BE2C (cell line): ENCODE data around the gene ENTR1.

Source experiments
- DNase-seq: peaks from one replicate; pipeline ENCODE4 v3.0.0-alpha.2; 2020
- H3K27me3 ChIP-seq: fragments of 250-450 bp; sonication (Bioruptor Pico); 2 replicates; pipeline ENCODE4 v1.5.1; 2020; ENCODE audit warnings: mild to moderate bottlenecking
- H3K36me3 ChIP-seq: fragments of 250-450 bp; sonication (Bioruptor Pico); 2 replicates; pipeline ENCODE4 v1.5.1; 2020; ENCODE audit warnings: mild to moderate bottlenecking
- H3K4me1 ChIP-seq: fragments of 250-450 bp; sonication (Bioruptor Pico); 2 replicates; pipeline ENCODE4 v1.5.1; 2020
- H3K4me3 ChIP-seq: 2 replicates; pipeline ENCODE4 v1.5.1; 2011; ENCODE audit warnings: low read depth, low read length
- H3K9me3 ChIP-seq: fragments of 250-450 bp; sonication (Bioruptor Pico); 2 replicates; pipeline ENCODE4 v1.5.1; 2020
- CTCF ChIP-seq: IDR thresholded peaks from 2 replicates; pipeline ENCODE4 v1.5.1; 2012; ENCODE audit warnings: mild to moderate bottlenecking, low read depth, low read length

Gene ENTR1

GRCh38 chr9:136386018-136386417, 24.4 kb downstream of the ENTR1 start:
- H3K4me3 ChIP-seq, result no peak overlapping the region
- no peak for TF ChIP-seq CTCF
- no peaks in the 10 kb centered on the region for H3K4me1 ChIP-seq
- no peaks in the 10 kb centered on the region for H3K27me3 ChIP-seq
- H3K9me3 ChIP-seq, result no peaks in the 10 kb centered on the region
- H3K36me3 ChIP-seq, result peaks cover 81% of the 10 kb centered on the region
- no peak for DNase-seq

DNA sequence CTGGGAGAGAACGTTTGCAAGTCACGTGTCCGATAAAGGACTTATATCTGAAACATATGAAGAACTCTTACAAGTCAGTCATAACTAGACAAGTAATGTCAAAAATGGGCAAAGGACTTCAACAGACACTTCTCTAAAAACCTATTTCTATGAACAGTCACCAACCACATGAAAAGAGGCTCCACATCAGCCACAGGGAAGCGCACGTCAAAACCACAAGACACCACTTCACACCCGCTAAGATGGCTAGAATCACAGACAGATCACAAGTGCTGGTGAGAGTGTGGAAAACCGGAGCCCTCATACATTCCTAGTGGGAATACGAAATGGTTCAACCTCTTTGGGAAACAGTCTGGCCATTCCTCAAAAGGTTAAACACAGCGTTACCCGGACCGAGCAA, 25.4 kb downstream of the ENTR1 start:
- Histone ChIP-seq H3K4me1 (no peaks in the 10 kb centered on the region), H3K4me3 (no peak overlapping the region), H3K27me3 (no peaks in the 10 kb centered on the region), H3K9me3 (no peaks in the 10 kb centered on the region), H3K36me3 (peaks cover 85% of the 10 kb centered on the region)
- DNase-seq, result no peak
- TF ChIP-seq CTCF, result no peak

GRCh38 chr9:136383436-136383835, 27.0 kb downstream of the ENTR1 start:
- no peak for DNase-seq
- Histone ChIP-seq H3K36me3 (peaks cover 81% of the 10 kb centered on the region), H3K9me3 (no peaks in the 10 kb centered on the region), H3K27me3 (no peaks in the 10 kb centered on the region), H3K4me1 (no peaks in the 10 kb centered on the region), H3K4me3 (no peak overlapping the region)
- TF ChIP-seq CTCF, result no peak

DNA sequence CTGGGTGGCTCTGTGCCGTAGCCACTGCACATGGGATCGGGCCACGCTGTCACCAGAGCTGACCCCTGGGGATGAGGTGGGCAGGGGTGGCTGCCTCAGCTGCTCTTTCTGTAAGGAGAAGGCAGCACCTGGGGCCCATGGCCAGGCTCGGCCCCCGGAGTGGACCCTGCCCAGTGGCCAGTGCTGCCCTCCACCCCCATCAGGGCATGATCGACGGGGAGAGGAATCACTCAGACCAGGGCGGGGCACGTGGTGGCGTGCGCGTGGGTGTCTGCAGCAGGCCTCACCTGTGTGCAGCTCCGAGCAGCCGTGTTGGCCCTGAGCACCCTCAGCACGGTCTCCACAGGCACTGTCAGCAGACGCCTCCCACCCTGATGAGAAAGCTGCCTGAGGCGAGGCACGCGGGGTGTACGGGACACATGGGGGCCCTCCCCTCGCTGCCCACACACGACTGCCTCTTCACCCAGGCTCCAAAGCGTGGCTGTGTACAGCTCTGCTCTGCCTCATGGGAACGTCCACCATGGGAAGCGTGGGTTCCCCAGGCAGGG, 28.4 kb downstream of the ENTR1 start:
- H3K27me3 ChIP-seq, result no peaks in the 10 kb centered on the region
- H3K36me3 ChIP-seq, result peaks cover 69% of the 10 kb centered on the region
- H3K4me3 ChIP-seq, result no peak overlapping the region
- no peaks in the 10 kb centered on the region for H3K9me3 ChIP-seq
- no peak for DNase-seq
- no peak for TF ChIP-seq CTCF
- no peaks in the 10 kb centered on the region for H3K4me1 ChIP-seq

GRCh38 chr9:136381311-136381710, 29.1 kb downstream of the ENTR1 start:
- TF ChIP-seq CTCF, result no peak
- no peaks in the 10 kb centered on the region for H3K27me3 ChIP-seq
- no peaks in the 10 kb centered on the region for H3K9me3 ChIP-seq
- peaks cover 63% of the 10 kb centered on the region for H3K36me3 ChIP-seq
- H3K4me1 ChIP-seq, result no peaks in the 10 kb centered on the region
- DNase-seq, result no peak
- no peak overlapping the region for H3K4me3 ChIP-seq

DNA sequence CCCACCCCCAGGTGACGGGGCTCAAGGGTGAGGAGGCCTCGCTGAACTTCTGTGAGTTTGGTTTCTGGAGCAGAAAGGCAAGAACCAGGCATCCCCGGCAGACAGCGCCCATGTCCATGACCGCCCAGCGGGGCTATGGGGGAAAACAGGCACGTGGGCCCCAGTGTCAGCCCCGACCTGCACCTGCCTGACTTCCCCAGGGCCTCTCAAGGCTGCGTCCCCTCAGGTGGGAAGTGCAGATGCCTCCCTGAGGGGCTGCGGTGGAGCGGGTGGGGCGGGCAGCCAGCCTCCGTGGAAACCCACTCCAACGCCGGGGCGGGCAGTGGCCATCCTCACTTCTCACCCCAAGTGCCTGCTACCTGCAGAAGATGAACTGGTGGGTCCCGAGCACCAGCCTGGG, 30.0 kb downstream of the ENTR1 start:
- no peaks in the 10 kb centered on the region for H3K9me3 ChIP-seq
- DNase-seq, result no peak
- peaks cover 67% of the 10 kb centered on the region for H3K36me3 ChIP-seq
- no peaks in the 10 kb centered on the region for H3K4me1 ChIP-seq
- TF ChIP-seq CTCF, result no peak
- no peaks in the 10 kb centered on the region for H3K27me3 ChIP-seq
- H3K4me3 ChIP-seq, result no peak overlapping the region
